GM21723 (cell line): ENCODE data around the gene ATP8A2.
"Not testable (repeated sequence)": the region's sequence is repeated elsewhere in the genome, so short reads cannot be mapped to it uniquely, and the experiment has no call there.

ENCODE experiments used
- ATAC-seq: cut with Tn5 transposase; IDR thresholded peaks from one replicate; pipeline ENCODE4 v1.9.1; 2021; ENCODE audit warnings: mild to moderate bottlenecking, moderate library complexity; ENCODE audit not compliant: unreplicated experiment

Gene ATP8A2

DNA sequence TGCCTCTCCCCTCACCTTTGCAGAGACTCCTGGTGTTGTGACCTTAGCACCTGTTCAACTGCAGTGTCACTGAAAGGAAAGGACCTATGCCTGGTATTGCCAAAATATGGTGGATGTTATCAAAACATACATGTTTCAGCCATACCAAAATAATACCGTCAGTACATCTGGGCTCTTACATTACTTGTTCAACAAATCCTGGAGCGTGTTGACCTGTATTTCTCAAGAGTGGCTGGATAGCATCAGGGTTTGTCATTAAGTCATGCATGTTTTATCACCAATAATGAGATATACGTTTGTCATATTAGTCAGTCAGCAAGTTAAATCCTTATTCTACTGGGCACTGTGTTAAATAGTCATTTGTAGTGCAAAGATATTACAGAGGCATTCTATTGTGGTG is 389.3 kb downstream of the ATP8A2 start:
- no peak for ATAC-seq

DNA sequence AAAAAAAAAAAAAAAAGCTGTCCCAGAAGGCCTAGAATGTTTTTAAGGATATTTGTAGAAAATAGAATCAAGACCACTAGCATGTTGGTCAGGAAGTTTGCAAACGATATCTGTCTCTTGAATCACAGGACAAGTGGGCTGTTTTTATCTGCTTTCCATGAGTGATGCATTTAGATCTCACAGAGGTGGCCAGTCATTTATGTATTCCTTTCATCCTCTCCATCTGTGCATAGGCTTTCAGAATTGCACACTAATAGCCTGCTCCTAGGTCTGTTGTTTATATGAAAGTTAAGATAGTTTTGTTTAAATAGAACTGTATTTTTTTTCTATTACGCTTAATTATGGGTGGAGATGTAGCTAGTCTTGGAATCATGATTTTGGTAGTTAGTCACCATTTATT is 390.5 kb downstream of the ATP8A2 start:
- ATAC-seq = no peak

DNA sequence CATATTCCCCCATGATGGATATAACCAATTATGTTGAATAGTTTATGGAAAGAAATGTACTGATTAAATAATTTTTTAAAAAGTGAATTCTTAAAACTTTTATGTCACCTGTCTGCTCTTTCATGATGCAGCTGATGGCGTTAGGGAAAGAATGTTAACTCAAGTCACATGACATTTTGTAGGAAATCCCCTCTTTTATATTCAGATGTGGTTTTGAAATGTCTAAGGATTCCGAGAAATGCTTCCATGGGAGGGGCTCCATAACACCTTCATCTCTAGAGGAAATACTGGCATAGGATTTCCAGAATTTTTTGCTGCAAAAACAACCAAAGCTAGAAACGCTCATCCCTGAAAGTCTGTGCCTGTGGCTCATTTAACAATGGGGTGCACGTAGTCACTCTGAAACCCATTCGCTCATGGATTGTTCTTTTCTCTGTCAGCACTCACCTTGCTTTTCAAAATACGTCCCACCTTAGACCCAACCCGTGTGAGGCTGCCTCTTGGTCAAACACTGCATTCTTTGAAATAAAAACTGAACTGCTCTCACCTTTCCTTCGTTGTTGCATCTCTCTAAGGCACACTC is 391.1 kb downstream of the ATP8A2 start:
- ATAC-seq = no peak

DNA sequence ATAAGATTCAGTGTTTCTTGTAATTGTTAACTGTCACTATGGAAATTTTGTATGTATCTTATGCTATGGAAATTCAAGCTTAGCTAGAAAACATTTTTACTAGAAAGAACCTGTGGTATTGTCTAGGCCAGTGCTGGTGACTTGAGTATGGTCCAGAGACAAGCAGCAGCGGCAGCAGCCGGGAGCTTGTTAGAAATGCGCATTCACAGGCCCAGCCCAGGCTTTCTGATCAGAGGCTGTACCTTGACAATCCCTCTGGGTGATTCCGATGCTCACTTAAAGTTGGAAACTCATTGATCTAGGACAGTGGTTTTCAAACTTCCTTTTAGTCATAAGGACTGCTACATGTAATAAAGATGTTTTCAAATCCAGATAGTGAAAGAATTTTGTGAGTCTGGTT is 392.6 kb downstream of the ATP8A2 start:
- no peak for ATAC-seq

DNA sequence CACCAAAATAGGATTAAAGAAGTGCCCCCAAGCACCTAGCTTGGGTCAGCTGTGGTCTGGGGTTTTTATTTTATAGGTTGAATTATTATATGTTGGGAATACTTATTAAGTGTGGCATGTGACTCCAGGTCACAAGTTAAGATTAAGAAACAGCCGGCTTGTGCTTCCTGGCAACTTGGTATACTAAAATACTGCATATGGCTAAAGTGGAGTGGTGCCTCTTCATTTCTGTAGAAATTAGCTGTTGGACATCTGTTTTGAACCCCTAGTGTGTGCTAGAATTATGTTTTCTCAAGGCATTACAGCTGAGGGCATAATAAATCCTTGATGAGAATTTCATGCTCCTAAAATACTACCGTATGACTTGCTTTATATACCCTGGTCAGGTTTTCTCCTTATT is 393.5 kb downstream of the ATP8A2 start:
- no peak for ATAC-seq

DNA sequence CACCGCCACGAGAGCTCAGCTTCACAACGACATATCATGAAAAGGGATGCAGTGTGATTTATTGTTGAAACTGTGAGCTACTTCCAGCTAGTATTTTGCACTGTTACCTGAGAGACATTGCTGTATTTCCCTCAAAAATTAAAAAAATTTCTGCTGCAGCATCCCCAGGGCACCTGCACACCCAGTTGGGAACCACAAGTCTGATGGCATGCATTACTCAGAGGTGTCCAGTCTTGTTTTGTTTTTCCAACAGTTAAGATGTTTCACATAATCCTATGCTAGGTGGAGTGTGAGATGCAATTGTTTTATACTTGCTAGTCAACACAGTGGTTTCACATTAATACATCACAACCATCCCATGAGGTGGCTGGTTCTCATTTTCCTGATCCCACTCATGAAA is 394.8 kb downstream of the ATP8A2 start:
- no peak for ATAC-seq

DNA sequence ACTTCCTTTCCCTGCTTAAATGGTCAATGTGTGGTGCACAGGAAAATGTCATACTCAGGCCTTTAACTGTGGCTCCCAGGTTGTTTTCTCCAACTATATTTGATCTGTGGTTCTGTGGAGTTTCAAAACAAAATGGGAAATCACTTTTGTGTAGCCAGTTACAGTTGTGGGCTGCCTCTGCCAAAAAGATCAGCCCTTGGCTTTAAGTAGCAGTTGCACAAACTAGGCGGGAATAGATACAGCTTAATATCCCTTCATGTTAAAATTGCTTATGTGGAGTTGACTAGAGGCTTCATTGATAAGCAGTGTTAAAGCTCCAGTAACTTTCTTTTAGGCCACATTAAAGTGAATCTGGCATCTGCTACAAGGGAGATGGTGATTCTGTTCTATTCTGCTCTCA is 395.2 kb downstream of the ATP8A2 start:
- no peak for ATAC-seq

DNA sequence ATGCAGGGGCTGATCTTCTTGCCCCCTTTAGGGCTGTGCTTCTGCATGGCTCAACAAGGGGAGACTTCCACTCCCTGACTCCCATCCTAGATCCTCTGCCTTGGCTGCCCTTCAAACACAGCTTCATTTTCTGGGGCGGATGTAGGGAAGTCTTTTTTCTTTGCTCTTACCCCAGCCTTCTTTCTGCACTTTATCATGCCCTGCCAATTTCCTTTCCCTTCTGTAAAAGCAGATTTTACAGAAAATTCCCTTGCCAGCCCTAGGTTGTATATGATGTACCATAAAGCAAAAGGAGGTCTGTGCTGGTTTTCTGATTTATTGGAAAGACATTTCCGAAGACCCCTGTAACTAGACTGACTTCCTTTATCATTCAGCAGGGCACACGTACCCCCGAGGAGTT is 396.6 kb downstream of the ATP8A2 start:
- no peak for ATAC-seq

DNA sequence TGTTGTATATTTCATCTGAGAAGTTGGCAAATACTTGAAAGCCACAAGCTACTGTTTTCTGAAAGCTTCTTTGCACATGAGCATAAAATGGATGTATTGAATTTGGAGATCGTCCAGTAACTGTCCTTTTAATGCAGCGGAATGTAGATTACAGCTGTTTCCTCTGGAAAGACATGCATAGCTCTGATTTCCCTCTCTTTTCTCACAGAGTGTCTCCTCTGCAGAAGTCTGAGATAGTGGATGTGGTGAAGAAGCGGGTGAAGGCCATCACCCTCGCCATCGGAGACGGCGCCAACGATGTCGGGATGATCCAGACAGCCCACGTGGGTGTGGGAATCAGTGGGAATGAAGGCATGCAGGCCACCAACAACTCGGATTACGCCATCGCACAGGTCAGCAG is 397.1 kb downstream of the ATP8A2 start:
- ATAC-seq = no peak

DNA sequence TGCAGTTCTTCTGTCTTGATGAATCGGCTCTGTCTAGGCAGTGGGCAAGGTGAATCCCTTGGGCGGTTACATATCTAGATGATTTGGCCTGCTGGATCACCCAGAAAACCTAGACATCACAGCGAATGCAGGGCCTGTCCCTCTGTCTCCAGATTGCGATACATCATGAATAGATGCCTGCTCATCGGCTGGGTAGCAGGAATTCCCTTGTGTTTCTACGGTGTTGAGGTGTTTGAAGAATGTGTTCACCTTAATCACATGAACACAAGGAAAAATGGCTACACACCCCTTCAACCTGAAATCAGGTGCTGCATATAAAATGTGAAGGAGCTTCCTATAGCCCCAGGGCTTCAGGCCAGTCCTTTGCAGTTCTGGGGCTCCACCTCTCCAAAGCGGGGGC is 398.8 kb downstream of the ATP8A2 start:
- ATAC-seq = no peak

DNA sequence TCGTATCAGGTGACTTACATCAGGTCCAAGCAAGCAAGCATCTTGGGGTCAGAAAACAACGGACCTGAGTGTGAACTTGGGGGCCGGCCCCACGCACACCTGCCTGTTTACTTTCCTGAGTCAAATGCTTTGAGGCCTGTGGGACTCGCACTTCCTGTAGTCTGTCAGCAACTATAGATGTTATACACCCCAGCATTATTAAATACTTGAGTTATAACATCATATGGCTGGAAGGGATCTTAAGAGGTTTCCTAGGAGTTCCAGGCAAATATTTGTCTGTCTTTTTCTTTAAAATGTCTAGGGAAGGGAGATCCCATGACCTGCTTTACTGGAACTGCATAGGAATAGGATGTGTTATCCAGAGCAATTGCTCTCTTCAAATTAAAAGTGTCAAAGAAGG is 399.4 kb downstream of the ATP8A2 start:
- ATAC-seq = no peak

DNA sequence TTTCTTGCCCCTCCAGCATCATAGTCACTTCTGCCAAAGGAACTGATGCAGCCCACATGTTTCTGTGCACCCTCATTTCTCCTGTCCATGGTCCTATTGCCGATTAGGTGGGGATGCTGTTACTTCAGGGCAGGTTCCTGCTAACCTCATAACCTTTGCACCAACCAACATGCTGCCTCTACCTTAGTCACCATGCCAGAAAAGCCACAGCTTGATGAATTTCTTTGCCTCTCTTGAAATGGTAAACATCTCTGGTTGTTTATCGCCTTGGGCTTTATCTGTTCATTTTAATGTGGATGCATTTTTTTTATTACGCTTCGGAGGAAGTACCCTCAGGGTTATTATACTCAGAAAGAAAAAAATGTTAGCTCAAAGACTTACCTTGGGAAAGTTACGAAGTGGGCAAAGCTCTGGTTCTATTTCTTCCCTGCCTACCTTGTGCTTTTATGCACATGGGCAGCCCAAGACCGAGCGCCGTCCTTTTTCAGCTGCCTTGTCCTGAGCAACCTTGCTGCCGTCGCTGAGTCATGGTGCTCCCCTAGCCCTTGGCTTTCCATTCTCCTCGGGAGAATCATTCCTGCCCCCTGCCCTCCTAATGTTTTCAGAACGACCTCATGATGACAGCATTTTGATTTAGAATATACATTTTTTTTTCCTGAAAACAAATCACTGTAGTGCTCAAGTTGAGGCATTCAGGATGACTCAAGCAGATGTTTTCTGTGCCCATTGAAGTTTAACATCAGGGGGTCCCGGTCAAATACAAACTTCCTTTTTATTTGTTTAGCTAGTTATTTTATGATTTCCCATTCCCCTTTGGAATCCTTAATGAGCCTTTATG is 400.1 kb downstream of the ATP8A2 start:
- ATAC-seq = no peak

DNA sequence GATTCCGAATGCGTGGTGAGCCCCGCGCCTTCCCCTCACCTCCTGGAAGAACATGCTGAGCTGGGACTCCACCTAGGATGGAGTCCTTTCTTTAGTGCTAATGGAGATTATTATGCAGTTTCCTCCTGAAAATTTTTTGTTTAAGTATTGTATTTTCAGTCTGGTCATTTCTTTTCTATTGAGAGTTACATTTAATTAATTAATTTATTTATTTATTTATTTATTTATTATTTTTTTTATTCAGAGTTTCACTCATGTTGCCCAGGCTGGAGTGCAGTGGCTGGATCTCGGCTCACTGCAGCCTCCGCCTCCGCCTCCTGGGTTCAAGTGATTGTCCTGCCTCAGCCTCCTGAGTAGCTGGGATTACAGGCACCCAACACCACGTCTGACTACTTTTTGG is 400.8 kb downstream of the ATP8A2 start:
- ATAC-seq = not testable (repeated sequence)

DNA sequence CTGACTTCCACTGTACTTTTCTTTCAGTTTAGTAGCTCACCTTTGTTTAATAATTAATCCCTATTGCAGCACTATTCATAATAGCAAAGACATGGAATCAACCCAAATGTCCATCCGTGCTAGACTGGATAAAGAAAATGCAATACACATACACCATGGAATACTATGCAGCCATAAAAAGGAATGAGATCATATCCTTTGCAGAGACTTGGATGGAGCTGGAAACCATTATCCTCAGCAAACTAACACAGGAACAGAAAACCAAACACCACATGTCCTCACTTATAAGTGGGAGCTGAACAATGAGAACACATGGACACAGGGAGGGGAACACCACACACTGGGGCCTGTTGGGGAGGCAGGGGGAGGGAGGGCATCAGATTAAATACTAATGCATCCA is 402.3 kb downstream of the ATP8A2 start:
- not testable (repeated sequence) for ATAC-seq

DNA sequence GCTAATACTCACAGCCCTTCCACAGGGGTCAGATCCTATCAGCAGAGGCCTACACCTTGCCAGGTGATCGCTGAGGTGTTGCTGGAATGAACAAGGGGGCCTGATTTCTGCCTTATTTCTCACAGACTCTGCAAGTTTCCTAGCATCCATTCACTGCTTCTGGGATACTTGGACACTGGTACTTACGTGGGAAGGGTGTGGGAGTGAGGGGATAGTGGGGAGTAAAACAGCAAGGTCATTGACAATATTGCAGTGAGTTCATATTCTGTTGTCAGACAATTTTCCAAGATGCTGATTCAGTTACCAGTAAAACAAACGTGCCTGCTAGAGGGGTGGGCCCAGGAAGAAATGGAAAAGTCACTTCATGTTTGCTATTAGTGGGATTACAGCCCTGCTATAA is 403.5 kb downstream of the ATP8A2 start:
- no peak for ATAC-seq

DNA sequence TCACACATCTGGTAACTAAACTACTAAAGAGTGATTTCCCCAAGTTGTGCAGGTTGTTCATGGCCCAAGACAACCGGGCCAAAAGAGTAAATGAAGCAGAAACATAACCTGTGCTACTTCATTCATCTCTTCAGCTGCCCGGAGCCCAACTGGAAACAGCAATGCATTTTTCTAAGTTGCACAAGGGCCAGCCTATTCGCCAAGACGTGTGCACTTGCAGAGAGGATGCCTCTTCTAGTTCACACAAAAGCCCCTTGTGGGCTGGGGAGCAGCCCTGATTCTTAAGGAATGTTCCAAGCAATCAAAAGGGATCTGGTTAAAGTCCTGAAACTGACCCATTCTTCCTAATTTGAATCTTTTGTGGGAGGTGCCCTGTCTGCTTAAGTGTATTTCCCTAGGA is 404.2 kb downstream of the ATP8A2 start:
- no peak for ATAC-seq

DNA sequence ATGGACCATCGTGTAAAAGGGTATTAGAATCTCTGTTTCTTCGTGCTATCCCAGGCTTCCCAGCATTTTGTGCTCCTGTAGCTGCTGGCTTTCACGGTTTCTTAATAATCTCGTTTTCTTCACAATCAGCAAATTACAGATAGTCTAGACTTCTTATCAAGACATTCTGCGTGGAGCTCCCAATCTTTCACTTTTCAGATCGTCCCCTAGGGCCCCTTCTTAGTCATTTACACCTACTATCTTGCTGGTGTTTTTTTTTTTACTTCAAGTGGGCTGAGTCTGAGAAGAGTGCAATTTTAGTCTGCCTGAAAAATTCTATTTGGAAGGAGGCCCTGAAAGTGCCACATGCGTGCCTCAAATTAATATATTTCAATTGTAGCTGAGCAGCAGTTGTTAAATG is 404.9 kb downstream of the ATP8A2 start:
- no peak for ATAC-seq

DNA sequence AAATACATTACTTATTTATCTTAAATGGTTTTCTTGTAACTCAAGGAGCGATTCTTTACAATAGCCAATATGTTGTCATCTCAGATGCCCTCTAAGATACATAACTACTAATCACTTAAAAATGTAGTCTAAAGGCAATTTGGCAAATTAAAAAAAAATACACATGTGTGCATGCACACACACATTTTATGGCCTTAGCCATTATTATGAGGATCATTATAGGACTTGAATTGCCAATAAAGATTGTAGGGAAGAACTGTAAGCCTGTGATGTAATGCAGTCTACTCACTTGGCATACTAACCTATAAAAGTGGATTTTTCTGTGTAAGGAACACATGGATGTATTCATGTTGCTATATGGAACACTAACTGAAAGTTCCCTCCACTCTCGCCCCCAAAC is 405.7 kb downstream of the ATP8A2 start:
- ATAC-seq = no peak

DNA sequence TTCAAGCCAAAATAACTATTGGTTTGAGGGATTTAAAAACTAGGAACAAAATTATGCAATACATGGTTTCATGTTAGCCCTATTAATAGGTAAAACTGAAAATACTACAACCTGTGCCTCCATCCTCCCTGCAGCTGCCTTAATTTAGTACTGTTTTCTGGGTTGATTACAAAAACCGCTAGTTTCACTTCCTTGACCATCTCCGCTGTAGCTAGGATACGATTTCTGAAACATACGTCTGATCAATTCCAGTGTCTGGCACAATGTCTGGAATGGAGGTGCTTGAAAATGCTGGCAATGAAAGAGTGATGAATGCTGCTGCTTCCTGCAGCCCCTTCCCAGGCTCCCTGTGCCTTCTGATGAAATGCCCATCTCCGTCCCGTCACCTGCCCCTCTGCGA is 406.6 kb downstream of the ATP8A2 start:
- no peak for ATAC-seq

DNA sequence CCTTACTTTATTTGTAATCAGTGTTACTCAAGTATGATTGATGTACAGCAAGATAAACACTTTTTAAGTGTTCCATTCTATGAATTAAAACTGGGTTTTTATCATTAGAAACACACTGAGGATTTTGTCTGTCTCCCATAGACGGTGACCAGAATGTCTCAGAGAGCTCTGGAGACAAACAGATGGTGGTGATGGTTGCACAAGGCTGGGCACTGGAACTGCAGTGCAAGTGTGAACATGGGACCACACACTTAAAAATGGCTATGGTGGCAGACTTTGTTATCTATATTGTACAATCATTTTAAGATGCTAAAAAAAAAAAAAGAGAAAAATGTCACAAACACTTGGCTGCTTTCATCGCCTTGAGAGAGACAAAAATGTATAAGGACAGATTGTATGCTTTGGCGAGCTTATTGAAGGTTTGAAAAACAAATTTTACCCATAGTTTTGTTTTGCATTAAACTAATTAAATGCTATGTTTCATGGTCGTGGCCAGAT is 407.1 kb downstream of the ATP8A2 start:
- ATAC-seq = no peak

DNA sequence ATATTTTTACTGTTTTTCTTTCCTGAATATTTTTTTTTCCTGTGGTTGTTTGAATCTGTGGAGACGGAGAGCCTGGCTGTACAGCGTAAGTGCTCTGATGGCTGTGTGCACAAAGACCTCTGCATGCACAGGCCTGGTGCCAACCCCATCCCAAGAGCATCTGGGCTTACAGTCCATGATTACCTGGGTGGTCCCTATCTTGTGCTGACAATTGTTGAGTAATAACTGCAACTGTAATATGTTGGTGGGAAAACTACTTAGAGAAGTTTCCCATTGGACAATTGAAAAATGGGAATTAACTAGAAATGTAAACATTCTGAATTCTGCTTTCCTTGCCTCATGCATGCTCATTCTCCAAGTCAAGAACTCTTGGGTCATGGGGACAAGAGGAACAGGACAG is 411.3 kb downstream of the ATP8A2 start:
- no peak for ATAC-seq

DNA sequence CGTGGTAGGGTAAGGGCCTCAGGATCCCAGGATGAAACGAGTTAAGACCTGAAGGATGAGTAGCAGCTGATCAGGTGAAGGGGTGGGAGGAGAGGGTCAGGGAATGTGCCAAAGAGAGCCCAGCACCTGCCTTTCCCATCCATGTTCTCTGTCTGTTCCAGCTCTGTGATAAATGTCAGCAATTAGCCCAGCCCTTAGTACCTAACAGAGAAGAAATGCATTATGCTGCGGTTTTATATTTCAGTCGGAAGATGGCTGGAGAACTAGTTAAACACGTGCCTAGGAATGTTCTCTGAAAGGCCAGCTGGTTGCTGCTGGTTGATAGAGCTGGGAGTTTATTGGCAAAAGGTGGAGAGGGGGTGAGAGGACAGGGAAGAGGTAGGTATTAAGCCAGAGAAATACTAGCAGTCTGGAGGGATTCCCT is 411.8 kb downstream of the ATP8A2 start:
- ATAC-seq = no peak

DNA sequence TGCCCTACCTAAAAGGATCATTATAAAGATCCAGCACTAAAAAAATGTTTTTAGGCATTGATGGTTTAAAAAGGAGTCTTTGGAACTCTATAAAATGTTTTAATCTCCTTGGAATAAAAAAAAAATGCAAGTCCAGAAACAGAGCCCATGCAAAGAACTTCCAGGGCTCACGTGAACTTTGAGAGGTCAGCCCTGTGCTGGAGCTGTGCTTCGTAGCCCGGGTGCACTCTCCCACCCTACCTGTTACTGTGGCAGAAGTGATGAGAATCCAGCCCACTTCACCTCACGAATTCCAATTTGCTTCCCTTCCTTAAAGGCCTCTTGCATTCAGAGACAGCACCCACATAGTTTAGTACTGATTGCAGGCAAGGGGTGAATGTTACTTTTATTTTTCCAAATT is 412.3 kb downstream of the ATP8A2 start:
- ATAC-seq = no peak
